Stimulated activated CD4-positive, alpha-beta T cell treated with anti-CD3 and anti-CD28 coated beads, Interleukin-12 subunit alpha, Interleukin-12 subunit beta, amount 100 ng/mL, for 48 hours (primary cell): ENCODE results near the gene NEU2.
"Not testable (repeated sequence)": the region's sequence is repeated elsewhere in the genome, so short reads cannot be mapped to it uniquely, and the experiment has no call there.

Source experiments
- DNase-seq, 3 donors: peaks; one replicate each; pipeline ENCODE4 v3.0.0-alpha.2; 2020; ENCODE audit warnings: low read depth in 2 of 3, low spot score in 1 of 3

NEU2 gene

DNA sequence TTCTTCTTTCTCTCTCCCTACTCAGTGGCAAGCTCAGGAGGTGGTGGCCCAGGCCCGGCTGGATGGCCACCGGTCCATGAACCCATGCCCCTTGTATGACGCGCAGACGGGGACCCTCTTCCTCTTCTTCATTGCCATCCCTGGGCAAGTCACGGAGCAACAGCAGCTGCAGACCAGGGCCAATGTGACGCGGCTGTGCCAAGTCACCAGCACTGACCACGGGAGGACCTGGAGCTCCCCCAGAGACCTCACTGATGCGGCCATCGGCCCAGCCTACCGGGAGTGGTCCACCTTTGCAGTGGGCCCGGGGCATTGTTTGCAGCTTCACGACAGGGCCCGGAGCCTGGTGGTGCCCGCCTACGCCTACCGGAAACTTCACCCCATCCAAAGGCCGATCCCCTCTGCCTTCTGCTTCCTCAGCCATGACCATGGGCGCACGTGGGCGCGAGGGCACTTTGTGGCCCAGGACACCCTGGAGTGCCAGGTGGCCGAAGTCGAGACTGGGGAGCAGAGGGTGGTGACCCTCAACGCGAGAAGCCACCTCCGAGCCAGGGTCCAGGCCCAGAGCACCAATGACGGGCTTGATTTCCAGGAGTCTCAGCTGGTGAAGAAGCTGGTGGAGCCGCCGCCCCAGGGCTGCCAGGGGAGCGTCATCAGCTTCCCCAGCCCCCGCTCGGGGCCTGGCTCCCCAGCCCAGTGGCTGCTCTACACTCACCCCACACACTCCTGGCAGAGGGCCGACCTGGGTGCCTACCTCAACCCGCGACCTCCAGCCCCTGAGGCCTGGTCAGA, 1.8 kb downstream of the NEU2 start:
- no peak for DNase-seq

DNA sequence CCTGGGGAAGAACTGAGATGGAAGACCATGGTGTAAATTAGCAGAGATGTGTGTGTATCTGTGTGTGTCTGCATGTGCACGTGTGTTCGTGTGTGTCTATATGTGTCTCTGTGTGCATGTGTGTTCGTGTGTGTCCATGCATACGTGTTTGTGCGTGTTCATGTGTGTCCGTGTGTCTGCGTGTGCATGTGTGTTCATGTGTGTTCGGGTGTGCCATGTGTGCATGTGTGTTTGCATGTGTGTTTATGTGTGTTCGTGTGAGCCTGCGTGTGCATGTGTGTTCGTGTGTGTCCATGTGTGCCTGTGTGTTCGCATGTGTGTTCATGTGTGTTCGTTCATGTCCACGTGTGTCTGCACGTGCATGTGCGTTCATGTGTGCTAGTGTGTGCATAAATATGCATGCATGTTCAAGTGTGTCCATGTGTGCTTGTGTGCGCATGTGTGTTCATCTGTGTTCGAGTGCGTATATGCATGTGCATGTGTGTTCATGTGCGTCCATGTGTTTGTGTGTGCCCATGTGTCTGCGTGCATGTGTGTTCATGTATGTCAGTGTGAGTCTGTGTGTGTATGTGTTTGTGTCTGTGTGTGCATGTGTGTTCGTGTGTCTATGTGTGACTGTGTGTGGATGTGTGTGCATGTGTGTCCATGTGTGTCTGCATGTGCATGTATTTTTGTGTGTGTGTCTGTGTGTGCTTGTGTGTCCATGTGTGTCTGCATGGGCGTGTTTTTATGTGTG, 3.1 kb downstream of the NEU2 start:
- no peak for DNase-seq

DNA sequence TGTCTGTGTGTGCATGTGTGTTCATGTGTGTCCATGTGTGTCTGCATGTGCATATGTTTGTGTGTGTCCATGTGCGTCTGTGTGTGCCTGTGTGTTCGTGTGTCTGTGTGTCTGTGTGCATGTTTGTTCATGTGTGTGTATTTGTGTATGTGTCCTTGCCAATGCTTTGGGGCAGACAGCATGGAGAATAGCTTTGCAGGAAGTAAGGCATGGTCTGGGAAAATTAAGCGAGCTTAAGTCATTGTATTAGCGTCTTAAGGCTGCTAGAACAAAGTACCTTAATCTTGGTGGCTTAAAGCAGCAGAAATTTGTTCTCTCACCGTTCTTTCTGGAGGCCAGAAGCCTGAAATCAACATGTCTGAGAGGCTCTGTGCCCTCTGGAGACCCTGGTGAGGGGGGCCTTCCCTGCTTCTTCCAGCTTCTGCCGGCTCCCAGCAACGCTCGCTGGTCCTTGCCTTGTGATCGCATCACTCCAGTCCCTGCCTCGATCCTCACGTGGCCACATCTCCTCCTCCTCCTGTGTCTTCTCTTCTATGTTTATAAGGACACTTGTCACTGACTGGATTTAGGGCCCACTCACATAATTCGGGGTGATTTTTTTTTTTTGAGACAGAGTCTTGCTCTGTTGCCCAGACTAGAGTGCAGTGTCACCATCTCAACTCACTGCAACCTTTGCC, 3.8 kb downstream of the NEU2 start:
- no peak for DNase-seq

DNA sequence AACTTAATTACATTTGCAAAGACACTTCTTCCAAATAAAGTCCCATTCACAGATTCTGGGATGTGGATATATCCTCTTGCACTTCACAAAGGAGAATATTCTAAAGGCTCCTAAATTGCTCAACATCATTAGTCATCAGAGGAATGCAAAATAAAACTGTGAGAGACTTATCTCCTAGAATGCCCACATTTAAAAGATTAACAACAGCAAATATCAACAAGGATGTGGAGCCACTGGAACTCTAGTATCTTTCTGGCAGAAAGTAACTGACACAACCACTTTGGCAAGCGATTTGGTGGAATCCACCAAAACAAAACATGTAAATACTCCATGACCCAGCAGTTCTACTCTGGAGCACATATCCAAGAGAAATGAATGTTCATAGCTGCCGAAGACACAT, 4.6 kb downstream of the NEU2 start:
- no peak for DNase-seq

DNA sequence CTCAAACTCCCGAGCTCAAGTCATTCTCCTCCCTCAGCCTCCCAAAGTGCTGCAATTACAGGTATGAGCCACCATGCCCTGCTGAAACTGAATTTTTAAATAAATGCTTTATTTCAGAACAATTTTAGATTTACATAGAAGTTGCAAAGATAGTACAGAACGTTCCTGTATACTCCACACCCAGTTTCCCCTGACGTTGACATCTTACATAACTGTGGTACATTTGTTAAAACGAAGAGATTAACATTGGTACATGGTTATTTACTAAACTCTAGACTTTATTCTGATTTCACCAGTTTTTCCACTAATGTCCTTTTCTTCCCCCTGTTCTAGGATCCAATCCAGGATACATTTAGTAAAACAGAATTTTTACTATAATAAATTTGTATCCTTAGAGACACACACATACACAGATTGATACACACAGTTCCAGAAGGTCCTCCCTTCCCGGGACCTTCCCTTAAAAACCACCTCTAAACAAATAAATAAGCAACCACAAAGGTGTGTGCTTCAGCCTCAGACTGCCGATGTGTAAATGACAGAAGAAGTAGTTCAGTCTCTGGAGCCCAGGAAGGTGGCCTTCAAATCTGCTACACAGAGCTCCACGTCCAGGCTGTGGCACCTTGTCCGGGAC, 6.9 kb downstream of the NEU2 start:
- no peak for DNase-seq

DNA sequence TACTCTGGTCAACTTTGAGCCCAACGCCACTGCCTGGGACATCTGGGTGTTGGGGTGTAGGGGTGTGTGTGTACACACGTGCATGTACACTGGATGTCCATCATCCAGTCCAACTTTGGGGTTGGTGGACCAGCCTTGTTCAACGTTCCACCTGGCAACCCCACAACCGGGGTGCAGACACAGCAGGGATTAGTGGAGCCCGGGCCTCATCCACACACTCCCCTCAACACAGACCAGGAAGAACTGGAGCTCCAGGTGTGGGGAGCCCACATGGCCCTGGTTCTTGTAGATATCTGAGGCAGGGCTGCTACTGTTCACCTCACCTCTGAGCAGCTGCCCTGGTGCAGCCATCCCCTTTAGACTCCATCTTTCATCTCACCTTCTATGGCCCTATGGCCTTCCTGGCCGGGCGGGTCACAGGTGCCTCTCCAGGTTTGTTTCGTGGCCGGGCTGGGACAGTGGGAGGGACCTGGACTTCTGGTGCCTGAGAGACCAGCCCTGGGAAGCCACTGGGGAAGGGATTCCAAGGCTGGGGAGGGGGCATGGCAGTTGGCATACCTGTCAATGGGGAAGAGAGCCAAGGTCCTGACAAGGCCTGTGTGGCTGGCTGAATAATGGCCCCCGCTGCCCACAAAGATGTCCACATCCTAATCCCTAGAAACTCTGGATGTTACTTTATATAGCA, 7.5 kb downstream of the NEU2 start:
- no peak for DNase-seq

DNA sequence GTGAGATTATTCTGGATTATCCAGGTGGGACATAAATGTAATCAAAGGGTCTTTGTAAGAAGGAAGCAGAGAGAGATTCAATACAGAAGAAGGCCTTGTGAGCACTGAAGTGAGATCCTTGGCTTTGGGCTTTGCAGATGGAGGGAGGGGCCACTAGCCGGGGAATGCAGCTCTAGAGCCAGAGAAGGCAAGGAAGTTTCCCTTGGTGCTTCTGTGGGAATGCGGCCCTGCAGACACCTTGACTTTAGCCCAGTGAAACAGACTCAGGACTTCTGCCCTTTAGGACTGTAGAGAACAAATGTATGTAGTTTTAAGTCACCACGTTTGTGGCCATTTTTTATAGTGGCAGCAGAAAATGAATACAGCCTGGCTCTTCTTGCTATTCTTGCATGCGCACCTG, 8.1 kb downstream of the NEU2 start:
- DNase-seq = no peak

DNA sequence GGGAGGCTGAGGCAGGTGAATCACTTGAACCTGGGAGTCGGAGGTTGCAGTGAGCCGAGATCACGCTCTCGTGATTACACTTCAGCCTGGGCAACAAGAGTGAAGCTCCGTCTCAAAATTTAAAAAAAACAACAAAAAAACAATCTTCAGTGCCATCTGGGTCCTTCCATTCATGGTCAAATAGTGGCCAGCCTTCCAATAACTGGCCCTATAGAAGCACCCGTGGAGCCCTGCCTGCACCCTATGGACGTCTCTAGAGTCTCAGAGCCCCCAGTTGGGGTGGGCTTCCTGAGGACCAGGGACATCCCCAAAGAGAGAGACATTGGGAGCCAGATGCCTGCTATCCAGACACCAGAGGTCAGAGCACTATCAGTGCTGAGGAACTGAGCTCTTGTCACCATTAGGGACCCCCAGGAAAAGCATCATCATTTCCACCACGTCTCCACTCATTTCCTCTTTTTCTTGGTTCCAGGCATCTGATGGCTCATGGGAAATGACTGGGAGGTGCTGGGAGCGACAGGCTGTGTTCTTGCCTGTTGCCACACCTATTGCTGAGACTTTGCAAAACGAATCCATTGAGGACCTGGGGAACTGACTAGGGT, 9.4 kb downstream of the NEU2 start:
- DNase-seq = no peak

DNA sequence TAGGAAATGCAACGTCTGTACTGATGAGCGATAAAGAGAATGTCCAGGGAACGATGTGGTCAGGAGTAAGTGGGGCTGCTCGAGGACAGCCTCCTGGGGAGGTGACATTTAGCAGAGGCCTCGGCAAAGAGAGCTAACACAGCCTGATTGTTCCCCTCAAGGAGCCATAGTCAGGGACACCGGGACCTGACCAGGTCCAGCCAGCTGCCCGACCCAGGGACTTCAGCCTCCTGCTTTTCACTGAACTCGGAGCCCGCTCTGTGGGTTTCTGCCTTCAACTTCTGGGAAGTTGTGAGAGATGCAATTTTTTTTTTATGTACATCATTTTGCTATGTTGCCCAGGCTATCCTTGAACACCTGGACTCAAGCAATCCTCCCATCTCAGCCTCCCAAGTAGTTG, 10.1 kb downstream of the NEU2 start:
- no peak for DNase-seq

DNA sequence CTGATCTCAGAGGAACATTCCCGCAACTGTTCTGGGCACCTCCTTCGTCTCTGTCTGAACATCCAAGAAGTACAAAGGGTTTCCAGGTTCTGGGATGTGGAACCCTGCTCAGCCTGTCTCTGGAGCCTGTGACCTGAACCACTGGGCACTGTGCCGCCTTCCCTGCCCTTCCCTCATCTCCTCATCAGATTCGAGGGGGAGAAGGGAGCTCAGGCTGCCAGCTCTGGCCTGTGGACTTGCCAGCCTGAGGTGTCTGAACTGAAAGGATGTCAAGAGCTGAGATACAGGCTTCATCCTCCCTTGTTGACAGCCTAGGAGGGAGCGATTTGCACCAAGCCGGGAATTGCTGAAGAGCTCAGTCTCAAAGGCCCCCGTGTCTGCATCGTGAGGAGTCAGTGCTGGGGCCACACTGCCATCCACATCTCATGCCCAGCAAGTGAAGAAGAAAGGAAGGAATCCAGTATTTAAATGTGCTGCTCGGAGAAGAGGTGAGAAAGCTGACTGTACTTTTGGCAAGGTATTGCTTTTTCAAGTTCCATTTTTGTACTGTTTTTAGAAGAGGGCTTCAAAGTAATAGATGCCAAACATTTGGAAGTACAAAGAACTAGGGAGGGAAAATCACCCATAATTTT, 12.6 kb downstream of the NEU2 start:
- no peak for DNase-seq

DNA sequence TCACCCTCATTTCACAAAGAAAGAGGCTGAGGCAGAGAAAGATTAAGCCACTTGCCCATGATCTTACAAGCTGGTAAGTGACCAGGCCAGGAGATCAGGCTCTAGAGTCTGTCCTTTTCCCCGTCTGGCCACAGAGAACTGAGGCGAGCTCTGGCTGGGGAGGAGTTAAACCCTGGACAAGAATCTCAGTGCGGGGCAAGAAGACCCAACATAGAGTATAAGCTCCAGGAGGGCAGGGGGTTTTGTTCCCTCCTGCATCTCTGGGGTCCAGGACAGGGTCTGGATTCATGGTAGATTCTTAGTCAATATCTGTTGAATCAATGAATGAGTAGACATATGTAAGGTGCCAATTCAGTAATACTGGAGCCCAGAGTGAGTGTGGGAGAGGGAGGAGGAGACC, 14.7 kb downstream of the NEU2 start:
- no peak for DNase-seq

DNA sequence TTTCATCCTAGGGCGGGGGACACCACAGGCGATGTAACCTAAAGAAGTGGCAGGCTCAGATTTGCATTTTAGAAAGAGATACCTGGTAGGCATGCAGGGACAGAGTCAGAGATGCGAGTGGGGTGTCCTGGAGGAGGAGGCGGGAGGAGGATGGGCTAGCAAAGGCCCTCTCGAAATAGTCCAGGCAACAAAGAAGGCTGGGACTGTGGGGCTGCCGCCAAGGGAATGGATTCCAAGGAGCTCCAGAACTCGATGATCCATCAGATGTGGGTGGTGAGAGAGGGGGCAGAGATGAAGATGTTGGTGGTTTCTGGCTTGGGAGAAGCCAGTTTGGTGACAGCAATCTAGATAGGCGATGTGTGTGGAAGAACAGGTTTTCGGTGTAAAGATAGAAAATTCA, 15.2 kb downstream of the NEU2 start:
- no peak for DNase-seq

DNA sequence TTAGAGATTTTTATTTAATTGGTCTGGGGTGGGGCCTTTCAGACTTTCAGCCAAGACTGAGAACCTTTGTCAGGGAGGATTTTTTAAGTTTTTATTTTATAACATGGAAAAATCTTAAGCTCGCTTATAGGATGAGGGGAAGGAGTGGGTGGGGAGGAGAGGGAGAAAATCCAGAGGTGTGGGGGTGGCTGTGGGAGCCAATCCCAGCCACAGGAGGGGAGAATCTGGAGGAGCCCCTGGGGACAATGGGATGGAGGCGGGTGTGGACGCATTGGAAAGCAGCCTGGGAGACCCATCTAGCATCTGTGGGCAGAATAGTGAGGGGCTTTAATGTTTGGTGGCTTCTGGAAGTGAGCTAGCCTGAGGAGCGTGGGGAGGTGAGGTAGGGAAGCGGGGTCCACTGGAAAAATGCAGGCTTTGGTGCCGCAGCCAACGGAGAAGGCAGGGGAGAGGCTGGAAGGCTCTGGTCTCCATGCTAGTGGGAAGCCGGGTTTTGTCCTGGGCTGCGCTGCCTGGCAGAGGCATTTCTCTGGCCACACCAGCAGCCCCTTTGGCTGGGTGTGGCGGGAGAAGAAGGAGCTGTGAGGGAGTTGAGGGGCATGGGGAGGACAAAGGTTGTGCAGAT, 16.2 kb downstream of the NEU2 start:
- no peak for DNase-seq

DNA sequence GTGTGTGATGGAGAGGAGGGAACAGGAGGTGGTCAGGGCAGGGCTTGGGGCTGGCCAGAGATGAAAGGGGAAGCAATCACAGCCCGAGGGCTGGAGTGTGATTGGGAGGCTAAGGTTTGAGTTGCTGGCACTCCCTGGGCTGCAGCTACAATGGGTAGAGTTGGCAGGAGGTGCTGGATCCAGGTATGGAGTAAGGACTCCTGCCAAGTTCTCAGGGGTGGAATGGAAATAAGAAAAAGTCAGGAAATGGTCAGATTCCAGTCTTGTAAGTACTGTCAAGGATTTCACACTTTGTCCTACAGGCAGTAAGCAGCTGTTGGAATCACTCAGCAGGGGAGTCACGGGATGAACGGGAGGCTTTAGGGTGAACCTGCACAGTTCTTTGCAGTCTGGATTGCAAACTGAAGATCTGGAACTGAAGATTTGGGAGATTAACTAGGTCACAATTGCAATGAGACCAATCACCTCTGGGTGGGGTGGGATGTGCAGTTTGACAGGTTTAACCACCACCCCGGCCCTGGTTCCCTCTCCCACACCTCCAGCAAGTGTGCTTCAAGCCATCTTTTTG, 16.8 kb downstream of the NEU2 start:
- no peak for DNase-seq

DNA sequence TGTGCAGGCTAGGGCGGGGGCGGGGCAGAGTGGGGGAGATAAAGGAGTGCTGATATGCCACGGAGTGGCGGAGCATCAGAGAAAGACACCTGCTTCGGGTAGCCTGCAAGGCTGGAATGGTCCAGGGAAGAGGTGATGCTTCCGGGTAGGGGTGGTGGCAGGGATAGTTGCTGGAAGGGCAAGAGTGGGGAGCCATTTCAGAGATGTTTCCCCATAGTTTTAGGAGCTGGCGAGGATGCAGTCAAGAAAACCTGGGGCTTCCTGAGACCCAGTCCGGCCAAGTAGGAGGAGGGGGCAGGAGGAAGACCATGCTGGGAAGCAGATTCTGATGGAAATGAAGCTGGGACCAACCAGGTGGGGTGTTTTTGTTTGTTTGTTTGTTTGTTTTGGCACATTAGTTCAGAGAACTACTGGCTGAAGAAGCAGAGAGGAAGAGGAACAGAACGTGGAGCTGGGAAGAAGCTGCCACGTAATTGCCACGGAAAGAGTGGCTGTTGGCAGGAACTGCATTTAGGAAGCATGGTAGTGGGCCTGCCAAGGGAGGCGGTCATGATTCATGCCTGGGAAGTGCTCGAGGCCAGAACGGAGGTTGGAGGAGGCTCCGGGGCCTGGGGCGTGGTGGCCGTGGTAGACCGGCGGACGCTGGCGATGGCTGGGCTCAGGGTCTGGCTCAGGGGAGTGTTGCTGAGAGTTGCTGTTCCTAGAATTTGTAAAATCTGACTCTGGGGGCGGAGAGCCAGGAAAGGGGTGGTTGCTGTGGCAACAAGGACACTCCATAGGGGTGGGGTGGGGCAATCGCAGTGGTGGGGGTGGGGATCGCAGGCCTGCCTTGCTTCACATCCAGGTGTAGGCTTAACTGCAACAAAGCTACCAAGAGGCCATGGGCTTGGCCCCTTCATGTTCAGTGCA, 19.0 kb downstream of the NEU2 start:
- no peak for DNase-seq

DNA sequence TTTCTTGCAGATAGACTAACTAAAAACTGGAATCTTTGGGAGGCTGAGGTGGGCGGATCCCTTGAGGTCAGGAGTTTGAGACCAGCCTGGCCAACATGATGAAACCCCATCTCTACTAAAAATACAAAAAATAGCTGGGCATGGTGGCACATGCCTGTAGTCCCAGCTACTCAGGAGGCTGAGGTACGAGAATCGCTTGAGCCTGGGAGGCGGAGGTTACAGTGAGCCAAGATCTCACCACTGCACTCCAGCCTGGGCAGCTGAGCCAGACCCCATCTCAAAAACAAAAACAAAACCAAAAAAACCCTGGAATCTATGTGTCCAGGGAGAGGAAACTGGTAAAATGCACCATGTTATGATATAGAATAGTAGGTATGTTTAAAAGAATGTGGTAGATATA, 20.0 kb downstream of the NEU2 start:
- not testable (repeated sequence) for DNase-seq

DNA sequence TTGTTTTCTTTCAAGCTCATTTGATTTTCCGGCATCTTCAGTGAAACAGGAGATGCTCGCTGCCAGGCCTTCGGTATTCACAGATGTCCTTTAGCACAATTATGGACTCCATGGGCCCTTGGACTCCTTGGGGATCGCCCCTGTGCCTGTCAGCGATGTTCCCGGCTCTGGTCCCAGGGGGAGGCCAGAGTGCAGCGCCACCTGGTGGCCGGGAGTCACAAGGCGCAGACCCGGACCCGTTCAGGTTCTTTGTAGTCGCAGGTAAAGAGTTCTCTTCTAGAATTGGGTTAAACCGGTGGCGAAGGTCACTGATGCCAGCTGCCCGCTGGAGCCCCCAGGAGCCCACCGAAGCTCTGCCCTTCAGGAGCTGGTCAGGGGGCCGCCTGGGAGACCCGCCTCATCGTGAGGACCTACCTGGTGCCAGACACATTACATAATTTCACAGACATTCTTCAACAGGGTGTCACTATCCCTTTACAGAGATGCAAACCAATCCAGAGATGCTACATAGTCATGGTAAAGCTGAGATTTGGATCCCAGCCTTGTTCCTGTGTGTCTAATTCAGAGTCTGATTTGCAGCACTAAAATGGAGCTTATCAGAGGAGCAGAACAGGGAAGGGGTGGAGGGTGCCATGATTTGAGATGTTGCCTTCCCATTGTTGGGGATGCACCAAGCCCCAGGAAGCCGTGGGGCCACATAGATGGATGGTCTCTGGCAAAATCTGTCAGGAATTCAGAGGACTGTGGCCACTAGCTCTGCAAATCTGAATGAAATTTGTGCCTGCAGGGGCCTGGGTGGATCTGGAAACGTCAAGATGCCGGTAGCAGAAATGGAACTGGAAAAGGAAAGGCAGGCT, 21.7 kb downstream of the NEU2 start:
- DNase-seq = peak in 2 of 3 donors; percentile 71 to 74

DNA sequence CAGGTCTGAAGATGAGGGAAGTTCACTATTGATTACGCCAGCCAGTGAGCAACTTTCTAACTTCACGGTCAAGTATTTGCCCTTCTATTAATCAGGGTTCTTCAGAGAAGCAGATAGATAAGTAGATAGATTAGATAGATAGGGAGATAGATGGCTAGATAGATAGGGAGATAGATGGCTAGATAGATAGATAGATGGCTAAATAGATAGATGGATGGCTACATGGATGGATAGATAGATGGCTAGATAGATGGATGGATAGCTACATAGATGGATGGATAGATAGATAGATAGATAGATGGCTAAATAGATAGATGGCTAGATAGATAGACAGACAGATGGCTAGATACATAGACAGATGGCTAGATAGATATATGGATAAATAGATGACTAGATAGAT, 22.9 kb downstream of the NEU2 start:
- DNase-seq = no peak
